ENCODE results near the gene BTNL9.
"Not testable (repeated sequence)": the region's sequence is repeated elsewhere in the genome, so short reads cannot be mapped to it uniquely, and the experiment has no call there.

BTNL9 gene

GRCh38 chr5:181088289-181088688 is 48.2 kb downstream of the BTNL9 start:
- Mint-ChIP-seq H3K9me3 (peaks cover 0 to 3% of the 10 kb centered on the region in 2 donors), H3K36me3 (no peaks in the 10 kb centered on the region), H3K27me3 (peaks cover 41 to 45% of the 10 kb centered on the region in 2 donors), H3K4me1 (no peaks in the 10 kb centered on the region), H3K4me3 (no peak overlapping the region), H3K27ac (no peak overlapping the region)
- DNase-seq, result no peak
- ATAC-seq (replicated peaks), result peak in 1 of 2 donors; percentile 63

- DNase-seq (no peak), ATAC-seq (replicated peaks) (no peak)
- Mint-ChIP-seq H3K27me3 (peaks cover 18 to 31% of the 10 kb centered on the region in 2 donors), H3K9me3 (peaks cover 0 to 4% of the 10 kb centered on the region in 2 donors), H3K27ac (no peak overlapping the region), H3K4me3 (no peak overlapping the region), H3K36me3 (no peaks in the 10 kb centered on the region), H3K4me1 (no peaks in the 10 kb centered on the region)
Observed at GRCh38 chr5:181092428-181092827, 52.4 kb downstream of the BTNL9 start.

- H3K36me3 Mint-ChIP-seq; H3K27ac Mint-ChIP-seq; ATAC-seq (replicated peaks); DNase-seq; H3K4me3 Mint-ChIP-seq; H3K9me3 Mint-ChIP-seq; H3K4me1 Mint-ChIP-seq: not testable (repeated sequence)
- H3K27me3 Mint-ChIP-seq, result peaks cover 29 to 46% of the 10 kb centered on the region in 2 donors
Observed at GRCh38 chr5:181095162-181095561, 55.1 kb downstream of the BTNL9 start.

- not testable (repeated sequence) for H3K4me3 Mint-ChIP-seq, H3K27ac Mint-ChIP-seq, DNase-seq, H3K9me3 Mint-ChIP-seq, H3K4me1 Mint-ChIP-seq, H3K36me3 Mint-ChIP-seq
- peak in 1 of 2 donors; percentile 14 for ATAC-seq (replicated peaks)
- H3K27me3 Mint-ChIP-seq, result peaks cover 33 to 50% of the 10 kb centered on the region in 2 donors
Observed at GRCh38 chr5:181096721-181097382, 56.8 kb downstream of the BTNL9 start.

- not testable (repeated sequence) for H3K4me1 Mint-ChIP-seq; H3K9me3 Mint-ChIP-seq; H3K27ac Mint-ChIP-seq; DNase-seq; H3K36me3 Mint-ChIP-seq; ATAC-seq (replicated peaks); H3K4me3 Mint-ChIP-seq
- peaks cover 27 to 46% of the 10 kb centered on the region in 2 donors for H3K27me3 Mint-ChIP-seq
Observed at GRCh38 chr5:181097383-181097753, 57.3 kb downstream of the BTNL9 start.

DNA sequence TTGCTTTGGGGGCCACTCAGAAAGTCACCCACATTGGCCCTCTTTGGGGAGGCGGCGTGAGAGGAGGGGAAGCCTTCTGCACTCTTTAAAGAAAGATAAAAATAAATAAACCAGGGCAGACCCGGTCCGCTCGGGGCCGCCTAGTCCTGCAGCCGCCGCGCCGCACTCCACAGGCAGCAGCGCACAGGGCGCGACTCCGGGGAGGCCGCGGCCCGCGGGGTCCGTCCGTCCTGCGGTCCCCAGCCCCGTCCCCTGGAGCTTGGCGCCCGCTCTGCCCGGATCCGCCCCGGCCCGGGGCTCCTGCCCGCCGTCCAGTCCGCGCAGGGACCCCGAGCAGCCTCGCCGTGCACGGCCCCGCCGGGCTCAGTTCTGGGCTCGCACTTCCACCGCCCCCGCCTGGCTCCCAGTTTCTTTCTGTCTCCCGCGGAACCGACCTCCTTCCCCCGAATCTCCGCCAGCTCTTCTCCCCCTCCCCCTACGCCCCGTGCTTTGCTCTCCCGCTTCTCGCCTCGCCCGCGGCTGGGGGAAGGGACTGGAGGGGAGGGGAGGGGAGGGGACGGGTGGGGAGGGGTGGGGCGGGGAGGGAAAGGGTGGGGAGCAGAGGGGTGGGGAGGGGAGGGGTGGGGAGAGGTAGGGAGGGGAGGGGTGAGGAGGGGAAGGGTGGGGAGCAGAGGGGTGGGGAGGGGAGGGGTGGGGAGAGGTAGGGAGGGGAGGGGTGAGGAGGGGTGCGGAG is 57.9 kb downstream of the BTNL9 start:
- H3K27me3 Mint-ChIP-seq, result peaks cover 25 to 40% of the 10 kb centered on the region in 2 donors
- H3K9me3 Mint-ChIP-seq; ATAC-seq (replicated peaks); H3K27ac Mint-ChIP-seq; H3K4me1 Mint-ChIP-seq; DNase-seq; H3K36me3 Mint-ChIP-seq; H3K4me3 Mint-ChIP-seq: not testable (repeated sequence)

DNA sequence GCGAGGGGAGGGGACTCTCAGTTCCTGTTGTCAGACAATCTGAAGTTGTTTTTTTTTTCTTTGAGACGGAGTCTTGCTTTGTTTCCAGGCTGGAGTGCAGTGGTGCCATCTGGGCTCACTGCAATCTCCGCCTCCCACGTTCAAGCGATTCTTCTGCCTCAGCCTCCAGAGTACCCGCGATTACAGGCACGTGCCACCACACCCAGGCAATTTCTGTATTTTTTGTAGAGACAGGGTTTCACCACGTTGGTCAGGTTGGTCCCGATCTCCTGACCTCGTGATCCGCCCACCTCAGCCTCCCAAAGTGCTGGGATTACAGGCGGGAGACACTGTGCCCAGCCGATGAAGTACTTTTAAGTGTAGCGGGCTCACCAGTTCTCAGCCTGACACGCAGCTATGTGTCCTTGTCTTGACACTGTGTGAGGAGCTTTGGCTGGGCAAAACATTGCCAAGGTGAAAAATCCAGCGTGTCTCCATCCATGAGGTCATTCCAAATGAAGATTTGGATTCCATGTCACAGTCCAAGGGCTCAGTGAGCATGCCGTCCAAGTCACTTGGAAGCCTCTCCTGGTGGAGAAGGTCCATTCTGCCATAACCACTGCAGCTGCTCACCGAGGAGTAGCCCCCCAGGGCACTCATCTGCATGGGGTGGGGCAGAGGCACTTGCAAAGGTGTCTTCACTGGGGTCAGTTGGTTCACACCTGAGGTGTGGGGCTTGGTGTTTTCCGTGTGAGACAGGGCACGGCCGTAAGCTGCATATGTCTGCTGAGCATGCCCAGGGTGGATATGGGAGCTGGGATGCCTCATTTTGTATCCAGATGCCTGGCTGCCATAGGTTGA is 58.9 kb downstream of the BTNL9 start:
- ATAC-seq (replicated peaks), result no peak
- peaks cover 6% of the 10 kb centered on the region in 2 donors for H3K4me1 Mint-ChIP-seq
- H3K36me3 Mint-ChIP-seq, result peaks cover under 1 to 4% of the 10 kb centered on the region in 2 donors
- peak overlapping the region in 1 of 2 donors; percentile 29 for H3K4me3 Mint-ChIP-seq
- no peak for DNase-seq
- H3K9me3 Mint-ChIP-seq, result peaks cover under 1 to 2% of the 10 kb centered on the region in 2 donors
- peak overlapping the region; percentile 25 for H3K27ac Mint-ChIP-seq
- peaks cover 19 to 31% of the 10 kb centered on the region in 2 donors for H3K27me3 Mint-ChIP-seq

DNA sequence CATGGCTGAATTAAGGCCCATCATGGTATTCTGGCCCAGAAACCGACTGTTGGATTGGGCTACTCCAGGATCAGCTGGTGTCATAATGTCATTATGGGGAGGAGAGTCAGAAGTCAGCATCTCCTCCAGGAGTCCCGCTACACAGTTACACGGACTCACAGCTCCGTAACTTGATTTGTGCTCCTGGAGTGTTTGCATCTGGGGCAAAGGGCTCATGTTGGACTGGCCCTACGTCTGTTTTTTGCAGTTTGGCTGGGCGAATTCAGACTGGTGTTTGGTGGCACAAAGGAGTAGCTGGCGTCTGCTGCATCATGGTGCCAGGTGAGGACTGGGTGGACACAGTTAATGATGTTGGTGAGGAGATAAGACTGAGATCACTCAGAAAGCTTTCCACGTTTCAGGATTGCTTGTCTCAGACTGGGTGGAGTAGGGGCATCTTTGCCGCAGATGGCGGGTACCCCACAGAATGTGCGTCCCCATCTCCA is 59.6 kb downstream of the BTNL9 start:
- no peak for DNase-seq
- Mint-ChIP-seq H3K27me3 (peaks cover 26 to 35% of the 10 kb centered on the region in 2 donors), H3K4me1 (peaks cover 12 to 13% of the 10 kb centered on the region in 2 donors), H3K4me3 (peak overlapping the region in 1 of 2 donors; percentile 25), H3K9me3 (peaks cover 3 to 4% of the 10 kb centered on the region in 2 donors), H3K36me3 (peaks cover 4% of the 10 kb centered on the region in 2 donors), H3K27ac (peak overlapping the region; percentile 25)
- ATAC-seq (replicated peaks), result no peak

DNA sequence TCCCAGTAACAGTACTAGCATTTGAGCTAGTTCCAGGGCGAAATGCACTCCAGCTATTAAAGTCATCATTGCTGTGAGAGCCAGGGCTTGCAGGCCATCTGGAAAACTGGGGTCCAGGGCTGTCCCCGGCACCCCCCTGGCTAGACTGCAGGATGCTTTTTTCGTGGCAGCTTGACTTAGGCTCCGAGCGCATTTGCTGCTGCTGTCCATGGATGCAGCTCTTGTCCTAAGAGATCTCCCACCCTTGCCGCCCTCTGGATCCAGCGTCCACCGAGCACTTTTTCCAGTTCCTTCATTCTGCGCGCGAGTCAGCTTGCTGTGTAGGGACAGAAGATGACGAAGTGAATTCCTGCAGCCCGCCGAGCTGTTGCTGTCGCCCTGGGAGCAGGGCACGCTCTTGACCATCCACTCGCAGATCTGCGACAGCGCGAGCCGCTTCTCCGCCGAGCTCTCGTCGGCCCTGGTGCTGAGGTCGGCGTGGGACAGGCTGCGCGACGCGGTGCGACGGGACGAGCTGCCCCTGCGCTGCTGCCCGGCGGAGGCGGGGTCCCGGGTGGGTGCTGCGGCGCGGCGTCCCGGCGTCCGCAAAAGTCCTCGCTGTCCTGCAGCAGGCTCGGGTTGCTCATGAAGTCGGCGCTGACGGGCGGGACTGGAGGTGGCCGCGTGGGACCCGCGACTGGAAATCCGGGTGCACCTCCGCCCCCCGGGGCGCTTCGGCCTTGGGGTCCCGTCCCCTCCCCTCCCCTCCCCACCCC is 60.2 kb downstream of the BTNL9 start:
- DNase-seq (no peak), ATAC-seq (replicated peaks) (no peak)
- H3K4me1 Mint-ChIP-seq, result peaks cover 16 to 18% of the 10 kb centered on the region in 2 donors
- peak overlapping the region; percentile 37 for H3K27ac Mint-ChIP-seq
- peaks cover 4% of the 10 kb centered on the region in 2 donors for H3K36me3 Mint-ChIP-seq
- peaks cover 1 to 4% of the 10 kb centered on the region in 2 donors for H3K9me3 Mint-ChIP-seq
- H3K27me3 Mint-ChIP-seq, result peaks cover 29 to 31% of the 10 kb centered on the region in 2 donors
- H3K4me3 Mint-ChIP-seq, result peak overlapping the region in 1 of 2 donors; percentile 35

- H3K4me3 Mint-ChIP-seq; H3K27ac Mint-ChIP-seq; H3K36me3 Mint-ChIP-seq; H3K9me3 Mint-ChIP-seq; ATAC-seq (replicated peaks); DNase-seq: not testable (repeated sequence)
- peaks cover 36 to 37% of the 10 kb centered on the region in 2 donors for H3K27me3 Mint-ChIP-seq
- peaks cover 21 to 26% of the 10 kb centered on the region in 2 donors for H3K4me1 Mint-ChIP-seq
Observed at GRCh38 chr5:181101030-181101641, 61.1 kb downstream of the BTNL9 start.

DNA sequence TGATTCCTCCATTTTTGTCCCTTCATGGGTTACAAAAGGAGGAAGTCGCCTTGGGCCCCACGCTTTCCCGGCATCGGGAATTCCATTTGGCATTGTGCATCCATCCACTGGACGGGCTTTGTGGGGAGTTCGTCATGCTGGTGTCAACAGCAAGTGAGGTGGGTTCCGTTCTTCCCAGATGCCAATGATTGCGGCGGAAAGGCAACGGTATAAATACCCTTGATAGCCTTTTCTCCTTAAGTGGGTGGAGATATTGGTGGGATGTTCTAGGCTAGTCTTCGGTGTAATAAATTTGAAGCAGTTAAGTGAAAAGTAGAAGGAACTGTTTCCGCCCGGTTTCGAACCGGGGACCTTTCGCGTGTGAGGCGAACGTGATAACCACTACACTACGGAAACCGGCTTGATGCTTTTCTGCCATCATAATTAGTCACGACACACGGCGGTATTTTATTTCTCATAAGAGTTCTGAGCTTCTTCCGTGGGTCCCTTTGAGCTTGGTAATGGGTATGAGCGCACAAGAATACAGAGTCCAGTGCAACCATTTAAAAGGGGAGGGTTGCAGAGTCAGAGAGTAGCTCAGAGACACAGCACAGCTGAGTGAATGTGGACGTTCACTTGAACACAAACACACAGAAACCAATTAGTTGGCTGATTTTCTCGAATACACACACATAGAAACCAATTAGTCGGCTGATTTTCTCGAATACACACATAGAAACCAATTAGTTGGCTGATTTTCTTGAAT is 62.0 kb downstream of the BTNL9 start:
- not testable (repeated sequence) for DNase-seq; H3K27ac Mint-ChIP-seq; H3K4me3 Mint-ChIP-seq; H3K36me3 Mint-ChIP-seq; H3K9me3 Mint-ChIP-seq; ATAC-seq (replicated peaks)
- H3K27me3 Mint-ChIP-seq, result peaks cover 42 to 45% of the 10 kb centered on the region in 2 donors
- peaks cover 21 to 26% of the 10 kb centered on the region in 2 donors for H3K4me1 Mint-ChIP-seq

GRCh38 chr5:181104259-181104568 is 64.1 kb downstream of the BTNL9 start:
- H3K36me3 Mint-ChIP-seq; H3K9me3 Mint-ChIP-seq; ATAC-seq (replicated peaks); DNase-seq: not testable (repeated sequence)
- peaks cover 18 to 21% of the 10 kb centered on the region in 2 donors for H3K4me1 Mint-ChIP-seq
- peaks cover 55 to 58% of the 10 kb centered on the region in 2 donors for H3K27me3 Mint-ChIP-seq
- peak overlapping the region; percentile 63 for H3K27ac Mint-ChIP-seq
- peak overlapping the region; percentile 62 to 78 for H3K4me3 Mint-ChIP-seq

All from stimulated activated naive B cell treated with anti-CD40 and anti-IgM and Interleukin-4, amounts not matched to agents 10 μg/mL and 1 μg/mL and 100 μg/mL, for 72 hours (primary cell).